WTC11 (cell line): ENCODE measurements around the gene PTPRN2.

Experiments used
- AFF4 ChIP-seq: sonication (generic); formaldehyde crosslinking; IDR thresholded peaks from 2 replicates; pipeline ENCODE4 v1.8.1; 2023; ENCODE audit warnings: mild to moderate bottlenecking, missing genetic modification reagents, borderline replicate concordance
- ATF3 ChIP-seq: sonication (generic); formaldehyde crosslinking; conservative IDR thresholded peaks from 2 replicates; pipeline ENCODE4 v1.8.1; 2022; ENCODE audit warnings: mild to moderate bottlenecking, missing genetic modification reagents
- CTCF ChIP-seq: fragments of 200-600 bp; IDR thresholded peaks from 2 replicates; pipeline ENCODE4 v1.8.0; 2022; ENCODE audit warnings: antibody characterized with exemption
- ESRRA ChIP-seq: sonication (generic); formaldehyde crosslinking; IDR thresholded peaks from 2 replicates; pipeline ENCODE4 v1.8.1; 2022; ENCODE audit warnings: mild to moderate bottlenecking, missing genetic modification reagents, borderline replicate concordance
- HMGXB4 ChIP-seq: sonication (generic); formaldehyde crosslinking; IDR thresholded peaks from 2 replicates; pipeline ENCODE4 v1.8.1; 2023; ENCODE audit warnings: mild to moderate bottlenecking, moderate library complexity, missing genetic modification reagents
- KAT7 ChIP-seq: sonication (generic); formaldehyde crosslinking; IDR thresholded peaks from 2 replicates; pipeline ENCODE4 v1.8.1; 2023; ENCODE audit warnings: missing genetic modification reagents, mild to moderate bottlenecking, borderline replicate concordance
- NR1H2 ChIP-seq: sonication (generic); formaldehyde crosslinking; IDR thresholded peaks from 2 replicates; pipeline ENCODE4 v1.9.0; 2021; ENCODE audit warnings: mild to moderate bottlenecking, moderate library complexity, missing genetic modification reagents
- PREB ChIP-seq: sonication (generic); formaldehyde crosslinking; IDR thresholded peaks from 2 replicates; pipeline ENCODE4 v1.8.1; 2022; ENCODE audit warnings: mild to moderate bottlenecking, missing genetic modification reagents, moderate library complexity, borderline replicate concordance
- STAT6 ChIP-seq: sonication (generic); formaldehyde crosslinking; conservative IDR thresholded peaks from 2 replicates; pipeline ENCODE4 v1.8.1; 2023; ENCODE audit warnings: mild to moderate bottlenecking, low read depth, missing genetic modification reagents, moderate library complexity
- TEAD4 ChIP-seq: sonication (generic); formaldehyde crosslinking; IDR thresholded peaks from 2 replicates; pipeline ENCODE4 v1.8.0; 2022; ENCODE audit warnings: mild to moderate bottlenecking, missing genetic modification reagents
- USF2 ChIP-seq: sonication (generic); formaldehyde crosslinking; IDR thresholded peaks from 2 replicates; pipeline ENCODE4 v1.8.1; 2023; ENCODE audit warnings: mild to moderate bottlenecking, missing genetic modification reagents, moderate library complexity
- ZBTB21 ChIP-seq: sonication (generic); formaldehyde crosslinking; IDR thresholded peaks from 2 replicates; pipeline ENCODE4 v1.8.1; 2023; ENCODE audit warnings: mild to moderate bottlenecking, missing genetic modification reagents, borderline replicate concordance

GRCh38 chr7:158129037-158130022 is 458.3 kb downstream of the PTPRN2 start:
- no peak for TF ChIP-seq USF2 (CRISPR knock-in tag)
- TF ChIP-seq ZBTB21 (CRISPR knock-in tag) = no peak
- TF ChIP-seq HMGXB4 (CRISPR knock-in tag) = no peak
- TF ChIP-seq CTCF = no peak
- TF ChIP-seq PREB = no peak
- TF ChIP-seq NR1H2 (CRISPR knock-in tag) = no peak
- no peak for TF ChIP-seq TEAD4 (CRISPR knock-in tag)
- no peak for TF ChIP-seq ESRRA
- TF ChIP-seq AFF4 (CRISPR knock-in tag) = no peak
- no peak for TF ChIP-seq ATF3
- no peak for TF ChIP-seq STAT6 (CRISPR knock-in tag)
- TF ChIP-seq KAT7 (CRISPR knock-in tag) = no peak
